ENCODE measurements around the gene RPL18. TPM values are rescaled to one million over a fixed set of nuclear protein-coding genes. Genes with fewer than 3 reads are reported as not detected.

Gene RPL18
- total and polyA plus RNA-seq, 9 of the 15 experiments (the other 6 are each of a cell fraction or from before 2014, with no cell fraction given), result 312 to 2,635 (median 1,653) TPM

GRCh38 chr19:48637948-48638830, 19.2 kb upstream of the RPL18 start (continued):
- TF ChIP-seq ZBTB7A (IDR thresholded peaks at IDR 0.05; ENCODE audit: borderline replicate concordance, control insufficient read depth, low read depth, low read length) (peak; percentile 92), ZNF592 (IDR thresholded peaks at IDR 0.05) (no peak; the same call in 1 of the 2 replicates), MYBL2 (IDR thresholded peaks at IDR 0.05; ENCODE audit: low read depth) (no peak), MYBL2 (CRISPR knock-in tag; IDR thresholded peaks at IDR 0.05; ENCODE audit: borderline replicate concordance) (no peak), ZBED1 (IDR thresholded peaks at IDR 0.05) (no peak), MTA1 (IDR thresholded peaks at IDR 0.05; ENCODE audit: borderline replicate concordance) (0 out of 2 replicates have a peak, but pooled peaks have one; percentile 11), ZNF764 (CRISPR knock-in tag; IDR thresholded peaks at IDR 0.05; ENCODE audit: low read depth) (no peak), ZNF253 (CRISPR knock-in tag; conservative IDR thresholded peaks at IDR 0.05) (no peak), CCAR2 (IDR thresholded peaks at IDR 0.05; ENCODE audit: low read depth, low read length) (no peak), MEF2D (tag; conservative IDR thresholded peaks at IDR 0.05; ENCODE audit: low read depth) (no peak), ZNF263 (CRISPR knock-in tag; IDR thresholded peaks at IDR 0.05; ENCODE audit: borderline replicate concordance) (peak; percentile 35; the same call in 1 of the 2 replicates)
- TF ChIP-seq, protein P1, sequence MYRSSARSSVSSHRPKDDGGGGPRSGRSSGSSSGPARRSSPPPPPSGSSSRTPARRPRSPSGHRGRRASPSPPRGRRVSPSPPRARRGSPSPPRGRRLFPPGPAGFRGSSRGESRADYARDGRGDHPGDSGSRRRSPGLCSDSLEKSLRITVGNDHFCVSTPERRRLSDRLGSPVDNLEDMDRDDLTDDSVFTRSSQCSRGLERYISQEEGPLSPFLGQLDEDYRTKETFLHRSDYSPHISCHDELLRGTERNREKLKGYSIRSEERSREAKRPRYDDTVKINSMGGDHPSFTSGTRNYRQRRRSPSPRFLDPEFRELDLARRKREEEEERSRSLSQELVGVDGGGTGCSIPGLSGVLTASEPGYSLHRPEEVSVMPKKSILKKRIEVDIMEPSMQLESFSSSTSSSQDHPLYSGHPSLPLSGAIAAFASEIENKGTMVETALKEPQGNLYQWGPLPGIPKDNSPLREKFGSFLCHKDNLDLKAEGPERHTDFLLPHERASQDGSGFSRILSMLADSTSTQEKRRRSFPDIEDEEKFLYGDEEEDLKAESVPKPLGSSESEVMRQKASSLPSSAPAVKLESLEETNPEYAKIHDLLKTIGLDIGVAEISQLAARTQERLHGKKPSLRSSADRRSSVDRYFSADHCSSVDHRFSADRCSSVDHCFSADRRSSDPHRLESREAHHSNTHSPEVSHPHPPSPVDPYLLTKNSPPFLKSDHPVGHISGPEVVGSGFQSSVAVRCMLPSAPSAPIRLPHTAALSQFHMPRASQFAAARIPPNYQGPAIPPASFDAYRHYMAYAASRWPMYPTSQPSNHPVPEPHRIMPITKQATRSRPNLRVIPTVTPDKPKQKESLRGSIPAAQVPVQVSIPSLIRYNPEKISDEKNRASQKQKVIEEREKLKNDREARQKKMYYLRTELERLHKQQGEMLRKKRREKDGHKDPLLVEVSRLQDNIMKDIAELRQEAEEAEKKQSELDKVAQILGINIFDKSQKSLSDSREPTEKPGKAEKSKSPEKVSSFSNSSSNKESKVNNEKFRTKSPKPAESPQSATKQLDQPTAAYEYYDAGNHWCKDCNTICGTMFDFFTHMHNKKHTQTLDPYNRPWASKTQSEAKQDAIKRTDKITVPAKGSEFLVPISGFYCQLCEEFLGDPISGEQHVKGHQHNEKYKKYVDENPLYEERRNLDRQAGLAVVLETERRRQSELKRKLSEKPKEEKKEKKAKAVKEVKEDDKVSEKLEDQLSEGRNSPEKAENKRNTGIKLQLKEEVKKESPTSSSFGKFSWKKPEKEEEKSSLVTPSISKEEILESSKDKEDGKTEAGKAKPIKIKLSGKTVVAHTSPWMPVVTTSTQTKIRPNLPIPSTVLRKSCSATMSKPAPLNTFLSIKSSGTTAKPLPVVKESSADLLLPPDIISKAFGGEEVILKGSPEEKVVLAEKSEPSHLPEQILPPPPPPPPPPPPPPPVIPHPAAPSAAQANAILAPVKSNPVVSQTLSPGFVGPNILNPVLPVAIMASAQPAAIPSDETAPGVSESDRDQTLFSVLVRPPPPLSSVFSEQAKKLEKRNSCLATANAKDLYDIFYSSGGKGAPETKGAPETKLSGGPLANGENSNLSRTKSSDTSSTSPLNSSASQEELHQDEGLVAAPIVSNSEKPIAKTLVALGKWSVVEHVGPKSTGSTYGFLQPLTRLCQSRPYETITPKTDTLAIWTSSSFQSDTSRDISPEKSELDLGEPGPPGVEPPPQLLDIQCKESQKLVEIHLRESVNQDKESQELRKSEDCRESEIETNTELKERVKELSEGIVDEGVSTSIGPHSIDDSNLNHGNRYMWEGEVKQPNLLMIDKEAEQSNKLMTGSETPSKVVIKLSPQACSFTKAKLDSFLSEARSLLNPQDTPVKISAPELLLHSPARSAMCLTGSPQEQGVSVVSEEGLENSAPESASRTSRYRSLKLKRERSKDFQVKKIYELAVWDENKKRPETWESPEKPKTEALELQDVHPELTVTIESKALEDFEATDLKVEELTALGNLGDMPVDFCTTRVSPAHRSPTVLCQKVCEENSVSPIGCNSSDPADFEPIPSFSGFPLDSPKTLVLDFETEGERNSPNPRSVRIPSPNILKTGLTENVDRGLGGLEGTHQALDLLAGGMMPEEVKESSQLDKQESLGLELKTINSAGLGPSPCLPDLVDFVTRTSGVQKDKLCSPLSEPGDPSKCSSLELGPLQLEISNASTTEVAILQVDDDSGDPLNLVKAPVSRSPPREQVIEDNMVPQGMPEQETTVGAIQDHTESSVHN (IDR thresholded peaks at IDR 0.05; ENCODE audit: borderline replicate concordance in 1 of 2, low read depth in 1 of 2), result 0 out of 4 replicates have a peak, but pooled peaks of 1 of the 2 experiments have one; percentile 6

All from K562 (cell line).